Frontal cortex (tissue), 4 donors: ENCODE results near the gene HOXB4. TPM values are rescaled to one million over a fixed set of nuclear protein-coding genes. Genes with fewer than 3 reads are reported as not detected.

Experiments
- DNase-seq, 2 donors: peaks; one replicate each; pipeline ENCODE4 v3.0.0; 2012; ENCODE audit warnings: low spot score in 2 of 2
- FAIRE-seq: peaks from 2 replicates; lab custom pipeline; 2012; peaks lifted over from hg19 to GRCh38; lab: Jason Lieb, UNC
- total RNA-seq: library from RNA; depleted of rRNA; stranded (reverse); fragments of >200 nt; gene quantifications from one replicate; pipeline ENCODE4 v1.2.3, GENCODE V29; 2014
- donor health status: control.
- donor health status: control.
- donor health status: control.

The HOXB4 gene
- total RNA-seq, 1 donor from 2014 or later, result not detected

DNA sequence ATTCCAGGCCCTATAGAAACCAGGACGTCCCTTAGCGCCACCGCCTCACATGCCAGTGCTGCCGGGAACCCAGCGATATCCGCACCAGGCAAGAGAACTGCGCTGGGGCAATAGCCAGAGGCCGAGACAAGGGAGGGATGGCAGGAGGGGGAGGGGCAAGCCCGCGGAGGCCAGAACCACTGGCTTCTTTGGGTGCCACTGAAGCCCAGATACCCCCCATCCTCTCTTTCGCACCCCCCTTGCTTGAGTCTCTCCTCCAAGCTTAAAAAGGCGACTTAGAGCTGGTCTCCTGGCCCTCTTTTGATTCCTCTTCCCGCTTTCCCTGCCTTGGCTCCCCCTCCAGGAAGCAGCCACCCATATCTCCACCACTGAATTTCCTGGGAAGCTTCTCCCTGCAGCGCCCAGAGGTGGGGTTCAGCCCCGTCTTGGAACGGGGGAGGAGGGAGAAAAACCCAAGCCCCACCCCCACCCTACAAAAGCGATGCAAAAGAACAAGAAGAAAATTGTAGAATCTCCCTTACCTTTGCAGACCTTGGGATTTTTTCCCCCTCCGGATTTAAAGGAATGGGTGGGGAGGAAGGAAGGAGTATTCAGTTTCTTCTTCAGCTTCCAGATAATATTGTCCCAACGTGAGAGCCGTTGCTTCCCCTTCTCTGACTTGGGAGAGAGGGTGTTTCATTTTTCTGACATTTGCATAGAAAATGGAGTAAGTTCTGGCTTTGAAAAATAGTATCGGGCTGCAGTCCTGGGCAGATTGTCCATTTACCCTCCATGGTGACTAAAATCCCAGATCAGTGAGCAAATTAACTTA, 26.0 kb upstream of the HOXB4 start:
- no peak for FAIRE-seq
- DNase-seq, result no peak

DNA sequence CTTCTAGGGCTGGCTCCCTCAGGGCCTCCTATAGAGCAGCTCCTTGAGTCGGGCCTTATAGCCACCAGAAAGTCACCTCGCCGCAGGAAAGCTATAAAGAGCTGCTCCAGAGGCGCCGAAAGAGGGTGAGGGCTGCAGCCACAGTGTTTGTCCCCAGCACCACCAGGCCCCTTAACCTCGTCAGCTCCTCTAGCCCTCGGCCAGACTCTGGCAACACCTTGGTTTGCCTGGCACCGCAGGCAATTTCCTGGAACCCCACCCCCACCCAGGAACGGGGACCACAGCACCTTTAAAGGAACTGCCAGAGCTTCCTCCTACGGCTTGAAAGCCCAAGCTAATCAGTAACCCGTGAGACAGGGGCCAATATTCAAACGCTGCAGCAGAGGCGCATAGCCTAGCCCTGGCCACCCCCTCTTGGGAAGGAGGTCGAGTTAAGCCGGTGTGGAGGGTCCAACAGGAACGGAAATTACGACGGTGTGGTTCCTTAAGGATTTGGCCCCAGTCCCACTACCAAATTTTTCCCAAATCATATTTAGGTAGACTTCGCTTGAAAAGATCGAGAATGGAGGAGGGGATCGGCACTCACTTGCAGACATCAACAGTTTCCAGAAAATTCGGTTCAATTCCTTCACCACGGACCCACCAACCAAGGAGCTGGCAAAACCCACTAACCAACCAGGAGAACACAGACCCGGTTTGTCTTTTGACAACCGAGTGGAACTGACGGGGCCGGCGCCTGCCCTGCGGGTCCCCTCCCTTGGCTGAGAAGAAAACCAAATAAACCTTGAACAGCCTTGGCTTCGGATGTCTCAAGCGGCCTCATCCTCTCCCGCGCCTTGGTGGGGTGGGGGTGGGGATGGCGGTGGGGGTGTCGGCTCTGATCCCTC, 23.6 kb upstream of the HOXB4 start:
- DNase-seq (no peak), FAIRE-seq (no peak)

- DNase-seq (no peak), FAIRE-seq (no peak)
Measured at GRCh38 chr17:48601207-48601538, 23.0 kb upstream of the HOXB4 start.

DNA sequence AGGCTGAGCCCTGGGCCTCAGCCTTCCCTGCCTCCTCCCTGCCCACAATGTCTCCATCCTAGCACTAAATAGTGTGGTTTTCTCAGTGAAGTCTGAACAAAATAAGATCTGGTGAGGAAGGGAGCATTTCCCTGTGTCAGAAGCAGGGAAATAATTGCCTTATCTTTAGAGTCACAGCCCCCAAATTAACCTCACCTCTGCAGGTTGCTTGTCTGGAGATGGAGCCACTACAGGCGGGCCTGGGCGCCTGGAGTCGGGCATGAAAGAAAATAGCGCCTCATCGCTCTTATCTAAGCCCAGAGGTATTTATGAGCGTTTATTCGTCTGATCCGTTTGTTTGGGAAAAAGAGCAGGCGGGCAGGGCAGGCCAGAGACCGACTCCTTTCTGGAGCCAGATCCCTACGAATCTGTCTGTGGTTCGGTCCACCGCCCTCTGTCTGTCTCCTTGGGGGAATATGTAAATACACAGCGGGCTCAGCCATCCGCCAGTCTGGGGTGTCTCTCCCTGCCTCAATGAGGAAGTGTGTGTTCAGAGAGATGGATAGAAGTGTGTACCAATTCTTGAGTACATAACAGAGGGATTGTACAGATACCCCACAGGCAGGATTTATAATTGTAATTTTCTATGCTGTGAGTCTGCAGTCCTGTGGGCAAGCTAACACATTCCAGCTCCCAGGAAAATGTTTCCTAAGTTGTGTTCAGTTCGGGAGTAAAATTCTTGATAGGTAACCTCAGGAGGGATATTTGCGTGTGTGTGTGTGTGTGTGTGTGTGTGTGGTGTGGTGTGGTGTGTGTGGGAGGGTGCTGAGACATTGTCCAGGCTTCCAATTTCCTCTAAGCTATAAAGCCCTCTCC, 22.3 kb upstream of the HOXB4 start:
- FAIRE-seq (no peak), DNase-seq (no peak)

DNA sequence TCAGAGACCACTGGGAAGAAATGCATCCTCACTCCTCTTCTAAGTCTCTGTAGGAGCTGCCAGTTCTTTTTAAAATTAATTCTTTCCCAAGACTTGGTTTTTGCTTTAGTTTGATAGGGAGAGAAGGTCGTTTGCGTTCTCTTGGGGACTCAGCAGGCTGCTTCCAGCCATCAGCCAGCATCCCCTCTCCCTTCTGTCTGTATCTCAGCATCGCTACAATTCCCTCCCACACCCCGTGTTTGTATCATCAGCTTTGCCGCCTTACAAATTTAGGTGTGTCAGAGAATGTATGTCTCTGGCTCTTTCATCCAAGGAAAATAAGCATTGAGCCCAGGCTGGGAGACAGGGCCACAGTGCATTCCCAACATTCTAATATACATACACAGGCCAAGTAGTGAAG, 21.2 kb upstream of the HOXB4 start:
- DNase-seq (no peak), FAIRE-seq (no peak)

DNA sequence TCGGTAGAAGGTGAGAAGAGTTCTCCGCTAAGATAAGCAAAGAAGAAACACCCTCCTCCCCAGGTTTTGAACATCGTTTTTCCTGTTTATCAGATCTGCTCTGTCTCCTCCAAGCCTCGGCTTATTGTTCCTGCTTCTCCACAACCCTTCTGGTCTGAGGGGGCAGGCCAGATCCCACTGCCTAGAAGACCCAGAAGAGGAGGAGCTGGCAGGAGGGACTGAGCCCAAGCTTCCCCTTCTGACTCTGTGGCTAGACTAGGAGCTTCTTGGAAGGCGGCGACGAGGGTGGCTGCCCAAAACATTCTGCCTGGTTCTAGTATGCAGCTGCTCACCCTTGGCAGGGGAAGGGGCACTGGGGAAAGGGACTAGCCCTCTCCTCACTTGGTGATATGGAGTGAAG, 20.6 kb upstream of the HOXB4 start:
- DNase-seq, result no peak
- FAIRE-seq, result no peak

DNA sequence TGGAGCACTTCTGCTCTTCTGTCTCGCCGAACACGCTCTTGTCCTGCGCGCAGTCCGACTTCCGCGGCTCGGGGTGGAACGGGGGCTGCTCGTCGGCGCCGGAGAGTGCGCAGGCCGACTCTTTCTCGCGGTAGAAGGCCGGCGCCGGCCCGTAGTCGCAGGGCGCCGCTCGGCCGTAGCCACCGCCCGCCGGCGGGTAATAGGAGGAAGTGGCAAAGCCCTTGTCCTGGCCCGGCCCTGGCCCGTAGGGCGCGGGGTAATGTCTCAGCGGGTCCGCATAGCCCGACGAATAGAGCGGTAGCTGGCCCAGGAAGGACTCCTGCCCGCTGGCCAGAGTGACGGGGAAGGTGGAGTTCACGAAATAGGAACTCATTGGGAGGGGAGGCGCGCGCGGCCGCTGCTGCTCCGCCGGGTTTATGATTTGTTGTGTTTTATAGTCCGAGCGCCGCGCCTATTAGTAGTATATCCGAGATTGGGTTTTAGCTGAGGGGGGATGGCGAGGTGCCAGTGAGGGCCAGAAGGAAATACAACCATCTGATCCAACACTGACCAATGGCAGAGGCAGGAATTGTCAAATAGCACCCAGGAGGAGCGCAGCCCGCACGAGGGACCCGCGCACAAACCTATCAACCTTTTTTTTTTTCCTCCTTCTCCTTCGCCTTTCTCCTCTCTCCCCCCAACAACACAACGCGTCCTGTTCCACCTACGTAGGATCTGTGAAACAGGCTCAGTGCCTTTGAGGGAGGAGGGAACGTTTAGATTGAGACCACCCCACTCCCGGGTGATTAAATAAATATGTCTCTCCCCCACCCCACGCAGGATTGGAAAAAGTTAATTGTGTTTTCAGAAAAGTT, 19.9 kb upstream of the HOXB4 start:
- no peak for FAIRE-seq
- no peak for DNase-seq

GRCh38 chr17:48597528-48597777, 19.3 kb upstream of the HOXB4 start:
- no peak for DNase-seq
- FAIRE-seq, result no peak

GRCh38 chr17:48596735-48597527, 18.8 kb upstream of the HOXB4 start:
- DNase-seq (no peak), FAIRE-seq (no peak)

GRCh38 chr17:48596000-48596734, 18.0 kb upstream of the HOXB4 start:
- no peak for DNase-seq
- FAIRE-seq, result no peak

DNA sequence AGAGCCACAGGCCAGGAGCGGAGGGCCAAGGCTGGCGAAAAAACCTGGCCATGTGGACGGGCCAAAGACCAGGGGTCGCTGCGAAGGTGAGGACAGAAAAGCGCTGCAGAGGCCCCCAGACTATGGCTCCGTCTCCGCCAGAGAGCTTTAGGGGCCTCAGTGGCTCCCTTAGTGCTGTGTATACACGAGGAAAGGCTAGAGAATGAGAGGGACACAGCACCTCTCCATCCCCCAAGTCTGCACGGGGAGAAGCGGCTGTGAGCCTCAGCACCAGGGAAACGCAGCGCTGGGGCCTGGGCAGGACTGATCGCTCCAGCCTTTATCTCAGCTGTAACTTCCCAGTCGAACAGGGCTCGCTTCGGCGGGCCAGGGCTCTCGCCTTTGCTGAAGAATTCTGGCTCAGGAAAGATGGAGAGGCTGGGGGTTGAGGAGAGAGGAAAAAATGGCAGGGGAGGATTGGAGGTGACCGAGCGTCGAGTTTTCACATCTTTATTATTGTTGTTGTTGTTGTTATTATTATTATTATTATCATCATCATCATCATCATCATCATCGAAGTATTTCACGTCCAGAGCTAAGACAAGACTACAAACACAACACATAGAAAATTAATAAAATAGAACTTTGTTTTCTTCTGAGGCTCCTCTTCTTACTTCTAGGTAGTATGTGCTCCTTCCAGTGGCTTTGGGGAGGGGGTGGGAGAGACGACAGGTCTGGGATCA, 17.3 kb upstream of the HOXB4 start:
- no peak for DNase-seq
- FAIRE-seq, result no peak

GRCh38 chr17:48594538-48595277, 16.6 kb upstream of the HOXB4 start:
- DNase-seq, result no peak
- no peak for FAIRE-seq

- FAIRE-seq (no peak), DNase-seq (peak; percentile 68)
Measured at GRCh38 chr17:48593840-48594537, 15.8 kb upstream of the HOXB4 start.

DNA sequence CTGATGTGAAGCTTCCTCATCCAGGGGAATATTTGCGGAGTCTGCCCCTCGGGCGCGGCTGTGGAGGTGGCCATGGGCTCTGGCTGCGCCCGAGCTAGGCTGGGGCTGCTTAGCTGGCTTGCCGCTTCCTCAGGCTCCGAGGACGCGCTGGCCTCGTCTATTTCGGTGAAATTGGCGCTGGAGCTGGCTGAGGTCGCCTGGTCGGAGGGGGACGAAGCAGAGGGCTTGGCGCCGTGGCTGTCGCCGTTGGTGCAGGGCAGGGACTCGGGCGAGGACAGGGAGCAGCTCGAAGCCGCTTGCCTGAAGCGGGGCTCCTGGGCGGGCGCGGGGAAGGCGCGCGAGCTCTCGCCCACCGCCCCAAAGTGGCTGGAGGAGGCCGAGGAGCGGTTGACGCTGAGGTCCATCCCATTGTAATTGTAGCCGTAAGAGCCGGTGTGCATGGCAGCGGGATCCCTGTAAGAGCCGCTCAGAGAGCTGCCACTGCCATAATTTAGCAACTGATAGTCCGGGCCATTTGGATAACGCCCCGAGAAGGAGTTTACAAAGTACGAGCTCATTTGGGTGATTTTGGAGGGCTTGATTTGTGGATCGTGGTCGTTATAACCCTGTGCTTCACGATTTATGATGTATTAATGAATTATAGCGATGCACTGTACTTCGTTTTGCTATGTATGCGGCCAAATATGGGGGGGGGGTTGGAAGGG, 15.1 kb upstream of the HOXB4 start, which contains the start of gene HOXB5:
HOXB5 (minus strand) TSS at position 654 of the 704 bp plus-strand sequence; CDS start at position 557, 97 bp downstream.
- DNase-seq, result no peak
- FAIRE-seq, result no peak

DNA sequence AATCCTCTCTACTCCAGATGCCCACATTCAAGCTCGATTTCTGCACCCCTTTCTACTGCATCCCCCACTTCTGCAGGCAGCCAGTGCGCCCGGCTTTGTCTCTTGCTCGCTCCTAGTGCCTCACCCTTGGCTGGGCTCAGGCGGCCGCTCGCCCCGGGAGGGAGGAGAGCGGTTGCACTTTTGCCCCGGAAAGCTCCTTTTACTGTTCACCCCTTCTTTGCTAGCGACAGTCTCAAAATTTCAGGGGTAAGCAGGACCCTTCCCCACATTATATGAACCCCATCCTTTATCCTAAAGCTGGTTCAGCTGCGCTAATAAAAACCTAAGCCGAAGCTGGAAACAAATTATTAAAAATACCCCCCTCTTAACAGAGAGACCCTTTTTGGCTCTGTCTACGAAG, 14.4 kb upstream of the HOXB4 start:
- DNase-seq (no peak), FAIRE-seq (no peak)

GRCh38 chr17:48592057-48592514, 13.9 kb upstream of the HOXB4 start:
- FAIRE-seq, result no peak
- DNase-seq, result no peak
